HG03175 (cell line): Measurements from ENCODE around the gene SPTBN1.

Source experiments
- ATAC-seq: cut with Tn5 transposase; IDR thresholded peaks from one replicate; pipeline ENCODE4 v1.9.1; 2021; ENCODE audit warnings: mild to moderate bottlenecking, moderate library complexity; ENCODE audit not compliant: unreplicated experiment

The SPTBN1 gene

DNA sequence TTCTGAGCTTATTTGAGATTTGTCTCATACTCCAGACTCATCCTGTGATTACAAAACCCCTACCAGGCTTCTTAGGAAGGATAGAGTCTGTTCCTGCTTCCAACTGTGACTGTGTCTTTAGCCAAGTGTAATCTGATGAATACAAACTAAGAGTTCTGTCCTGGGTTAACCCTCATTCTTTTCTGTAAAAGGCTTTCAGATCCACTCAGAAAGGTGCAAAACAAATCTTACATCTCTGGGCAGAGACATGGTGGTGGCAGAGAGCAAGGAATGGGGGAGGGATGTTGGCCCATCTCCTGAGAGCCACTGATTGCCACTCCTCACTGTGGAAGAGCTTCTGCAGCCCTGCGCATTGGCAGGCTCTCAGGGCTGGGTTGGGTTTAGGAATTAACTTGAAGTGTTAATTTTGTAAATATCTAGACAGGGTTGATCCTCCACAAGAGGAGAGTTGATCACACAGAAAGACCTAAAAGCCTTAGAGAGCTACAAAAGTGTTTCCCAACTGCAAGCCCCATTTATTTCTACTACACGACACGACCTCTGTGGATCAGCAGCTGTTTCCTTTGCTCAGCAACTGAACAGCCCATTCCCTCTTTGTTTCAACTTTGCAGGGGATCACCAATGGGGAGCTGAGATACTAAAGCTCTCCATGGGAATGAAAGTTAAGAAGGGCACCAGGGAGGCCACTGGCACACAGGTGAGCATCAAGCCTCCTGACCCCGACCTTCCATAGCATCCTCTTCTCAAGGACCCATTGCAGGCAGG lies 23.7 kb upstream of the SPTBN1 start:
- no peak for ATAC-seq

DNA sequence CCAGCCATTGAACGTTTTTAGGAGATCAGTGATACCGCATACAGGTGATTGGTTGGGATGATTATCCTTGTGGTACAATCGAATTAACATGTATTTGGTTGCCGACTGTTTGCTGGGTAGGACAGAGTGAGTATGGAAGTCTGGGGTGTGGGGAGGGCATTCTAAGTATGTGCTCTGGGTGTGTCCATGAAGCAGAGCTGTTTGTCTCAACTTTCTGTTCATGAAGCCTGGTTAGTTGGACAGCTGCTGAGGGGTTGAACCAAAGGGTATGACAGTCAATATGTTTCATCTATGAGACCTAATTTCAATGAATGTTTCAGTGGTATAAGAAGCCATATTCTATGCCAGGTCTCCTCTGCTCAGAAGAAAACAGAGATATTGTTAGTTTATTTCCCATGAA lies 21.9 kb upstream of the SPTBN1 start:
- no peak for ATAC-seq

GRCh38 chr2:54434711-54435110 lies 21.4 kb upstream of the SPTBN1 start:
- ATAC-seq = no peak

GRCh38 chr2:54435325-54436226 lies 20.6 kb upstream of the SPTBN1 start:
- no peak for ATAC-seq

DNA sequence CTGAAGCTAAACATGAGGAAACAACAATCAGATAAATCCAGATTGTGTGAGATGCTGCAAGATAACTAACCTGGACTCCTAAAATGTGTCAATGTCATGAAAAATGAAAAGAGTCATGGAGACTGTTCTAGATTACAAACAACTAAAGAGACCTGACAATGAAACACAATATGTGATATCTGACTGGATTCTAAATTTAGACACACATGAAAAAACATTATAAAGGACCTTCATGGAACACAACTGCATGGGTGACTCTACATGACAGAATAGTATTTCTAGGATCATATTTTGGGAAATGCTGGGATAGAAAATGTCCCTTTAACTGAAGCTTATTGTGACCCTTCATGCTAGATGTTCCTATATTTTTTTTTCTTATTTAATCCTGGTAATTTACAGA lies 18.5 kb upstream of the SPTBN1 start:
- ATAC-seq = no peak

GRCh38 chr2:54438271-54438670 lies 17.9 kb upstream of the SPTBN1 start:
- no peak for ATAC-seq

GRCh38 chr2:54439582-54439981 lies 16.5 kb upstream of the SPTBN1 start:
- ATAC-seq = no peak

- no peak for ATAC-seq
Measured at GRCh38 chr2:54440050-54440449, 16.1 kb upstream of the SPTBN1 start.

GRCh38 chr2:54444503-54444902 lies 11.6 kb upstream of the SPTBN1 start:
- ATAC-seq = no peak

- no peak for ATAC-seq
Measured at GRCh38 chr2:54446122-54446521, 10.0 kb upstream of the SPTBN1 start.

GRCh38 chr2:54446625-54447024 lies 9.5 kb upstream of the SPTBN1 start:
- no peak for ATAC-seq

DNA sequence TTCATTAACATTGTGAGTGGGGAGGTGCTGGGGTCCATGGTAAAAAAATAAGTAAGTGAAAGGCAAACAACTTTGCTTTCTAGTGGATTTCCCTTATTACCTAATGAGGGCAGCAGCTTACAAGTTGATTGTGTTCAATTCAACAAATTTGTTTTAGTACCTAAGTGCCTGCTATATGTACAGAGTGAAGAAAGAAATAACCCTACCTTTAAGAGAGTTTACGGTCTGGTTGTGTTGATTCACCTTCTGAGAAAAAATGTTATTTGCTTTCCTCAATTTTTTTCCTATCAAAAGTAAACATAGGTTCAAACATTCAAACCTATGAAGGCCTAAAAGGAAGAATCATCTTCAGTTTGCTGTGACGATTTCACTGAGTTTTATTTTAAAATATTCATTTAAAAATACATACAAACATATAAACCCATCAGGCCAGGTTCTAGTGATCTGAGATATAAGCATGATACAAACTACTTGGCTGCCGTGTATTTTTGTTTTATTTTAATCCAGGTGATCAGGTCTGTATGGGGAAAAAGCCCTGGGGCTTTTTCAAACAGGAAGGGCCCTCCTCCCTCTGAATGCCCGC lies 1.5 kb upstream of the SPTBN1 start:
- no peak for ATAC-seq

GRCh38 chr2:54455131-54455562 lies 980 bp upstream of the SPTBN1 start:
- ATAC-seq = no peak

- no peak for ATAC-seq
Measured at GRCh38 chr2:54456362-54456611, 160 bp downstream of the SPTBN1 start.

DNA sequence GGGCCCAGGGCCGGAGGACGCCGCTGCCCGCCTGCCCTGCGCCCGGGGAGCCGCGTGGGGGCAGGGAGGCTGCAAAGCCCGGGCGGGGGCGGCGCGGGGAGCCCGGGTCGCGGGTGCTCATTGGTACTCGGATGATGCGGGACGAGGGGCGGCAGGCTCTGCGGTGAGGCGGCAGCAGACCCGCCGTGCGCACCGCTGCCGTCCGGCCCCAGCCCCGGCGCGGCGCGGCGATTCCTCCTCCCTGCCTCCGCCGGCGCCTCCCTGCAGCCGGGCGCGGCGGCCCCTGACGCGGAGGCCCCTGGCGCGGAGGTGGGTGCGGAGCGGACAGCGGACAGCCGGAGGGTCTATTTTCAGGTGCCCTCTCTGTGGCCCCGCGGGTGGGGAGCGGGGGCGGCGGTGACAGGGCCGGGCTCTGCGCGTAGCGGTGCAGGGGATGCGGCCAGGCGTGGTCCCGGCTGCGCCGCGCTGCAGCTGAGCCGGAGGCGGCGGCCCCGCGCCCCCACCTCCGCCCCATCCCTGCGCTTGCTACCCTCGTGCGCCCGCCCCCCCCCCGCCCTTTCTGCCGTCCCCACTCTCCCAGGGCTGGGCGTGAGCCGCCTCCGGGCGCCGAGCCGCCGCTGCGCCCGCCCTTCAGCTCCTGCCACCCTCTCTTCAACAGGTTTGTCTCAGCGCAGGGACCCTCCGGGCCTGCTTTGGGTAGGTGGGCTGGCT lies 640 bp downstream of the SPTBN1 start:
- ATAC-seq = peak; percentile 44

DNA sequence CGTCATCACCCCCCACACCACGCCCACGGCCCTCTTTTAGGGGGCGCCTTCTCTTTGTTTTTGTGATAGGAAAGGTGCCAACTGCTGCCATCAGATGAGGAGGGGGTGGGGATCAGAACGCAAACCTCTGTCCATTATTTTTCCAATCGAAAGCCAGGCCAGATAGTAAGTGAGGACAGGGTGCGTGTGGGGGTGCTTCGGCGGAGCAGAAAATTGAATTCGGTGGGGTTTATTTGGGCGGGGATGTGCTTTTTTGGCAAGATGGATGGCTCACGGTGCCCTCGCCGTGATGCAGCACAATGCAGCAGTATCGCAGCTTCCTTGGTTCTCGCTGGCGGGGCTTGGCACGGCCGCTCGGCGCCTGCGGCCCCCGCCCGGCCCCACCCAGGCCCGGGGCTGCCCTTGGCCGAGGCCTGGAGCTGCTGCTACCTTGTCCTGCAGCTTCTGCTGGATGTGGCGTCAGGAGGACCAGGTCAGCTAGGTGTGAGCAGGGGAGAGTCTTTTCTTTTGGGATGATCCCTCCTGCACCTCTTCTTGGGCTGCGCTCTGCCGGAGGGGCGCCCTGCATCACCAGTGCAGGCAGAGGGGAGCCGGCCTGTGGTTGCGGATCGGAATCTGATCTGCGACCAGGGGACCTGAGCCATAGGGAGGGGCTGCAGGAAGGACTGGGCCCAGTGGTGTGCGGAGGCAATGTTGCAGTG lies 1.3 kb downstream of the SPTBN1 start:
- no peak for ATAC-seq

DNA sequence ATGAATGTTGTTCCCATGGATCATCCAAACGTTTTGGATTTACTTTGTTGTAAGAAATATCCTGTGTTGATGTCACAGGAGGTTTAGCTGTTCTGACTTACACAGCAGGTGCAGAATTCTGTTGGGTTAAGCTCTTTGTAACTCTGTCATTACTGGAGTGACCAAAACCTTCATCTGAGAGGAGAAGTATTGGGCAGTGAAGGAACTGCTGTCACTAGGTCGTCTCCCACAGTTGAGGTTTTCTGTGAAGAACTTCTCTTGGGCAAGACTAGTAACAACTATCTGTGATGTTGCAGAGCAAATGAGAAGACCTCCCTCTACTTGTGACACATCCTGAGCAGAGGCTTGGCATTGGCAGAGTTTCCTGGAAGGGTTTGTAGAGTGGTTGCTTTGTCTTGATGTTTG lies 2.9 kb downstream of the SPTBN1 start:
- no peak for ATAC-seq

GRCh38 chr2:54461261-54461660 lies 5.1 kb downstream of the SPTBN1 start:
- no peak for ATAC-seq

GRCh38 chr2:54464341-54464740 lies 8.2 kb downstream of the SPTBN1 start:
- ATAC-seq = no peak

GRCh38 chr2:54465143-54465542 lies 9.0 kb downstream of the SPTBN1 start:
- no peak for ATAC-seq

DNA sequence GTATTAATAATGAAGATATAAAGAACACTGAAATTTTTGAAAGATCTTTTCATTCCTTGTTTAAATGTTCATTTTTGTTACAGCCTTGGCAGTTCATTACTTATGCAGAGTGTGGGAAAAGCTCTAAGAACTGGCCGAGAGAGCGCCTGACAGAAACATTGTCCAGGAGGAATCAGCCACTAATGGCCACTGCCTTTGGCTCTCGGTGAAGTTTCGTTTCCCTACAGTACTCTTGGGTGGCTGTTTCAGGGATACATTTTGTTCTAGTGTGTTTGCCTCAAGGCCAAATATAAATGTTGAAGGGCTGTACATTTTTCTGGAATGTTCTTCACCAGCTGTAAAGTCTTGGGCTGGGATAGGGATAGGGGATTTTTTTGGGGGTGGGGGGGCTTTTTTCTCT lies 10.7 kb downstream of the SPTBN1 start:
- no peak for ATAC-seq
